Parathyroid adenoma (tissue), 2 donors: ENCODE measurements around the gene OGFOD2.

Experiments used
- H2AFZ ChIP-seq: fragments of 300-600 bp; sonication (generic); one replicate; pipeline ENCODE4 v1.7.0; 2017; ENCODE audit warnings: antibody characterized with exemption, mild to moderate bottlenecking
- H3K27ac ChIP-seq: fragments of 300-600 bp; sonication (generic); one replicate; pipeline ENCODE4 v1.7.0; 2017
- H3K27me3 ChIP-seq: fragments of 300-600 bp; sonication (generic); one replicate; pipeline ENCODE4 v1.7.0; 2017; ENCODE audit warnings: low read length; ENCODE audit not compliant: control insufficient read depth, insufficient read depth
- H3K36me3 ChIP-seq: fragments of 300-600 bp; sonication (generic); one replicate; pipeline ENCODE4 v1.7.0; 2017; ENCODE audit warnings: low read length; ENCODE audit not compliant: control insufficient read depth, insufficient read depth
- H3K4me1 ChIP-seq: fragments of 300-600 bp; sonication (generic); one replicate; pipeline ENCODE4 v1.7.0; 2017; ENCODE audit warnings: control low read depth
- H3K4me2 ChIP-seq: fragments of 300-600 bp; sonication (generic); one replicate; pipeline ENCODE4 v1.7.0; 2017; ENCODE audit warnings: low read length
- H3K4me3 ChIP-seq: fragments of 300-600 bp; sonication (generic); one replicate; pipeline ENCODE4 v1.7.0; 2017; ENCODE audit warnings: low read depth, low read length
- H3K79me2 ChIP-seq: fragments of 300-600 bp; sonication (generic); one replicate; pipeline ENCODE4 v1.7.0; 2017; ENCODE audit warnings: control low read depth
- H3K9ac ChIP-seq: fragments of 300-600 bp; sonication (generic); one replicate; pipeline ENCODE4 v1.7.0; 2017; ENCODE audit warnings: mild to moderate bottlenecking
- H3K9me3 ChIP-seq: fragments of 300-600 bp; sonication (generic); one replicate; pipeline ENCODE4 v1.7.0; 2017; ENCODE audit warnings: low read length; ENCODE audit not compliant: control insufficient read depth
- TF ChIP-seq, protein P1 (sequence below): fragments of 300-600 bp; sonication (generic); IDR thresholded peaks from one replicate; pipeline ENCODE4 v1.7.0; 2017; ENCODE audit warnings: antibody characterized with exemption, mild to moderate bottlenecking
- donor health status: primary hyperparathyroidism.

OGFOD2 gene

DNA sequence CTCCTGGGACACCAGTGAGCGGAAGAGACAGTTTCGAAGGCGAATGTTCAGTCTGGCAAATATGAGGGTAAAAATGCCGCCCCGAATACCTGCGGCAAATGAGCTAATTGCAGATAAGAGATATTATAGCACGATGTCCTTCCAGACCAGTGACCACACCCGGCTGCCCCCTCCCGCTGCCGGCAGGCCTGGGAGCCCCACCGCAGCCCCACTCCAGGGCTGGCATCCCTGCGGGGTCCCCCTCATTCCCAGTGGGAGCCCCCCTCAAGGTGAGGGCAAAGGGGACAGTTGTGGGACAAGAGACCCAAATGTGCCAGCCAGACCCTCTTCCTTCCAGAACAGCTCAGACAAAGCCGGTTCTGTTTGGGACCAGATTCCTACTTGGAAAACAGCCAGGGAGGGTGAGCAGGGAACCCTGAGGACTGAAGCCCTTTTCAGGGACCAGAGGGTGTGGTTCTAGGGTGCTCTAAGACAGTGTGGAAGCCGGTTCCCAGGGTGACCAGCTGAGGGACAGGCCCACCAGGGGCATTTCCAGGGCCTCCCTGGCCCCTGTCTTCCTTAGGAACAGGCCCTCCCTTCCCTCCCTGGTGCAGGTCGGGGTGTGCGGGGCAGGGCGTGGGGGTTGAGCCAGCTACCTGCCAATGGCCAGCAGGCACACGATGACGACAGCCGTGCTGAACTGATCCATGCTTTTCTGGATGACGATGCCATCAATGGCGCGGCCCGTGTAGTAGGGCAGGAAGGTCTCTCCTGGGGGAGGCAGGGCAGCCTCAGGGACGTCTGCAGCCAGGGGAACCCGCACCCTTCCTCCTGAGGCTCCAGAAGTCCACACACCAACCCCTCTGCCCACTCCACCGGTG lies 25.0 kb upstream of the OGFOD2 start:
- Histone ChIP-seq H3K4me1 (no peaks in the 10 kb centered on the region), H3K27me3 (no peaks in the 10 kb centered on the region), H3K79me2 (peaks cover 6% of the 10 kb centered on the region), H2AFZ (no peak overlapping the region), H3K4me2 (no peak overlapping the region), H3K9ac (no peak overlapping the region), H3K27ac (no peak overlapping the region), H3K4me3 (no peak overlapping the region), H3K36me3 (no peaks in the 10 kb centered on the region), H3K9me3 (no peaks in the 10 kb centered on the region)
- TF ChIP-seq, protein P1, sequence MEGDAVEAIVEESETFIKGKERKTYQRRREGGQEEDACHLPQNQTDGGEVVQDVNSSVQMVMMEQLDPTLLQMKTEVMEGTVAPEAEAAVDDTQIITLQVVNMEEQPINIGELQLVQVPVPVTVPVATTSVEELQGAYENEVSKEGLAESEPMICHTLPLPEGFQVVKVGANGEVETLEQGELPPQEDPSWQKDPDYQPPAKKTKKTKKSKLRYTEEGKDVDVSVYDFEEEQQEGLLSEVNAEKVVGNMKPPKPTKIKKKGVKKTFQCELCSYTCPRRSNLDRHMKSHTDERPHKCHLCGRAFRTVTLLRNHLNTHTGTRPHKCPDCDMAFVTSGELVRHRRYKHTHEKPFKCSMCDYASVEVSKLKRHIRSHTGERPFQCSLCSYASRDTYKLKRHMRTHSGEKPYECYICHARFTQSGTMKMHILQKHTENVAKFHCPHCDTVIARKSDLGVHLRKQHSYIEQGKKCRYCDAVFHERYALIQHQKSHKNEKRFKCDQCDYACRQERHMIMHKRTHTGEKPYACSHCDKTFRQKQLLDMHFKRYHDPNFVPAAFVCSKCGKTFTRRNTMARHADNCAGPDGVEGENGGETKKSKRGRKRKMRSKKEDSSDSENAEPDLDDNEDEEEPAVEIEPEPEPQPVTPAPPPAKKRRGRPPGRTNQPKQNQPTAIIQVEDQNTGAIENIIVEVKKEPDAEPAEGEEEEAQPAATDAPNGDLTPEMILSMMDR, result no peak

GRCh38 chr12:122951406-122951805 lies 23.6 kb upstream of the OGFOD2 start:
- no peak overlapping the region for H3K4me3 ChIP-seq

GRCh38 chr12:122951979-122952892 lies 22.8 kb upstream of the OGFOD2 start:
- H3K4me1 ChIP-seq, result no peaks in the 10 kb centered on the region
- no peaks in the 10 kb centered on the region for H3K27me3 ChIP-seq
- H2AFZ ChIP-seq, result no peak overlapping the region
- no peaks in the 10 kb centered on the region for H3K9me3 ChIP-seq
- TF ChIP-seq, protein P1, result peak; percentile 84
- H3K27ac ChIP-seq, result no peak overlapping the region
- no peak overlapping the region for H3K9ac ChIP-seq
- H3K79me2 ChIP-seq, result peaks cover 6% of the 10 kb centered on the region
- no peak overlapping the region for H3K4me2 ChIP-seq
- H3K4me3 ChIP-seq, result no peak overlapping the region
- no peaks in the 10 kb centered on the region for H3K36me3 ChIP-seq

More at GRCh38 chr12:122951406-122951805, 23.6 kb upstream of the OGFOD2 start:
- Histone ChIP-seq H2AFZ (no peak overlapping the region), H3K4me1 (no peaks in the 10 kb centered on the region), H3K27ac (no peak overlapping the region), H3K9ac (no peak overlapping the region), H3K9me3 (no peaks in the 10 kb centered on the region), H3K27me3 (no peaks in the 10 kb centered on the region), H3K4me2 (no peak overlapping the region), H3K36me3 (no peaks in the 10 kb centered on the region), H3K79me2 (peaks cover 6% of the 10 kb centered on the region)
- TF ChIP-seq, protein P1, result no peak

DNA sequence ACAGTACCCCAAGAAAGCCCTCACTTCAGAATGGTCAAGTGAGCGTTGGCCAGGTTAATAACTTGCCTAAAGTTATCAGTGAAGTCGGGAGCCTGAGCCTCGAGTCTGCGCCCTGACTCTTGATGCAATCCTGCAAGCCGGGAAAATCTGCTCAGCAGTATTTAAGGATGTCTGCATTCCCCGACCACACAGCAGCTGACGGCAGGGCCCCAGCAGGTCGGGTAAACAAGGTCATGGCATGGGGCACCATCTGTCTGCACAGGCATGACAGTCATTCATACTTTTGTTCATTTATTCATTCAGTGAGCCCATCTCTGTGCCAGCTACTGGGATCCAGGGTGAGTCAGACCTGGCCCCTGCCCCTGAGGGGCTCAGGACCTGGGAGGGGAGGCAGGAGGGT lies 19.9 kb upstream of the OGFOD2 start:
- H3K79me2 ChIP-seq, result peaks cover 6% of the 10 kb centered on the region
- H3K27ac ChIP-seq, result no peak overlapping the region
- no peak overlapping the region for H2AFZ ChIP-seq
- H3K4me3 ChIP-seq, result no peak overlapping the region
- TF ChIP-seq, protein P1, result no peak
- H3K27me3 ChIP-seq, result no peaks in the 10 kb centered on the region
- no peaks in the 10 kb centered on the region for H3K9me3 ChIP-seq
- H3K9ac ChIP-seq, result no peak overlapping the region
- no peaks in the 10 kb centered on the region for H3K4me1 ChIP-seq
- H3K4me2 ChIP-seq, result no peak overlapping the region
- no peaks in the 10 kb centered on the region for H3K36me3 ChIP-seq
